MM.1S (cell line): ENCODE results near the gene RPS6KA2.
"Not testable (repeated sequence)": the region's sequence is repeated elsewhere in the genome, so short reads cannot be mapped to it uniquely, and the experiment has no call there.

ENCODE experiments used
- DNase-seq: peaks from one replicate; pipeline ENCODE4 v3.0.0-alpha.2; 2015
- H2AFZ ChIP-seq: fragments of 300-600 bp; sonication (generic); 2 replicates; pipeline ENCODE4 v1.6.0; 2016; ENCODE audit warnings: antibody characterized with exemption, low read length
- H3F3A ChIP-seq: fragments of 300-600 bp; sonication (generic); 2 replicates; pipeline ENCODE4 v1.6.1; 2016; ENCODE audit warnings: mild to moderate bottlenecking, antibody characterized with exemption, low read length, moderate library complexity, mixed read lengths; ENCODE audit not compliant: insufficient read depth
- H3K27ac ChIP-seq: fragments of 300-600 bp; sonication (generic); 2 replicates; pipeline ENCODE4 v1.5.1; 2016; ENCODE audit warnings: mild to moderate bottlenecking, low read length
- H3K27me3 ChIP-seq: fragments of 300-600 bp; sonication (generic); replicated peaks from 2 replicates; pipeline ENCODE4 v1.6.0; 2016; ENCODE audit warnings: low read length; ENCODE audit not compliant: insufficient read depth
- H3K36me3 ChIP-seq: fragments of 300-600 bp; sonication (generic); replicated peaks from 2 replicates; pipeline ENCODE4 v1.6.1; 2016; ENCODE audit warnings: mild to moderate bottlenecking, low read length, mixed read lengths; ENCODE audit not compliant: insufficient read depth
- H3K4me1 ChIP-seq: fragments of 300-600 bp; sonication (generic); 2 replicates; pipeline ENCODE4 v1.6.1; 2016; ENCODE audit warnings: low read length, mixed read lengths
- H3K4me2 ChIP-seq: fragments of 300-600 bp; sonication (generic); 2 replicates; pipeline ENCODE4 v1.6.0; 2016; ENCODE audit warnings: low read depth, low read length
- H3K4me3 ChIP-seq: fragments of 300-600 bp; sonication (generic); 2 replicates; pipeline ENCODE4 v1.5.1; 2016; ENCODE audit warnings: low read length, mixed read lengths
- H3K79me2 ChIP-seq: fragments of 300-600 bp; sonication (generic); 2 replicates; pipeline ENCODE4 v1.6.1; 2016; ENCODE audit warnings: mixed run types, low read length, mixed read lengths
- H3K9ac ChIP-seq: fragments of 300-600 bp; sonication (generic); 2 replicates; pipeline ENCODE4 v1.6.1; 2016; ENCODE audit warnings: low read length, mixed read lengths
- H3K9me2 ChIP-seq: fragments of 300-600 bp; sonication (generic); replicated peaks from 2 replicates; pipeline ENCODE4 v1.6.1; 2016; ENCODE audit warnings: mild to moderate bottlenecking, low read length, mixed read lengths; ENCODE audit not compliant: insufficient read depth
- H3K9me3 ChIP-seq: fragments of 300-600 bp; sonication (generic); replicated peaks from 2 replicates; pipeline ENCODE4 v1.6.1; 2016; ENCODE audit warnings: mild to moderate bottlenecking, low read length, mixed read lengths; ENCODE audit not compliant: insufficient read depth
- H4K20me1 ChIP-seq: fragments of 300-600 bp; sonication (generic); 2 replicates; pipeline ENCODE4 v1.6.1; 2016; ENCODE audit warnings: mild to moderate bottlenecking, low read length, moderate library complexity, mixed read lengths; ENCODE audit not compliant: insufficient read depth
- EZH2 ChIP-seq: fragments of 300-600 bp; sonication (generic); optimal IDR thresholded peaks from 2 replicates; pipeline ENCODE3; 2017; ENCODE audit warnings: low read depth, mild to moderate bottlenecking, antibody characterized with exemption, low read length, mixed read lengths
- EZH2phosphoT487 ChIP-seq: fragments of 300-600 bp; sonication (generic); IDR thresholded peaks from 2 replicates; pipeline ENCODE4 v1.6.1; 2018; ENCODE audit warnings: antibody characterized with exemption, low read length
- TF ChIP-seq, protein P1 (sequence below): fragments of 300-600 bp; sonication (generic); IDR thresholded peaks from 2 replicates; pipeline ENCODE4 v1.5.1; 2016; ENCODE audit warnings: antibody characterized with exemption, low read length, mixed read lengths

Gene RPS6KA2

GRCh38 chr6:166584853-166585429, 42.1 kb downstream of the RPS6KA2 start:
- H3K79me2 ChIP-seq = no peaks in the 10 kb centered on the region
- H3K4me3 ChIP-seq = no peak overlapping the region
- no peak overlapping the region for H3K27ac ChIP-seq
- H3K36me3 ChIP-seq = no peaks in the 10 kb centered on the region
- no peaks in the 10 kb centered on the region for H3F3A ChIP-seq
- peaks cover 3% of the 10 kb centered on the region; the same call in 1 of the 2 replicates for H3K4me1 ChIP-seq
- no peak overlapping the region for H2AFZ ChIP-seq
- DNase-seq = no peak
- no peak overlapping the region for H3K9ac ChIP-seq
- no peaks in the 10 kb centered on the region for H3K9me3 ChIP-seq
- no peaks in the 10 kb centered on the region for H3K9me2 ChIP-seq
- H3K4me2 ChIP-seq = no peak overlapping the region
- TF ChIP-seq EZH2phosphoT487 (no peak), EZH2 (no peak)
- TF ChIP-seq, protein P1, sequence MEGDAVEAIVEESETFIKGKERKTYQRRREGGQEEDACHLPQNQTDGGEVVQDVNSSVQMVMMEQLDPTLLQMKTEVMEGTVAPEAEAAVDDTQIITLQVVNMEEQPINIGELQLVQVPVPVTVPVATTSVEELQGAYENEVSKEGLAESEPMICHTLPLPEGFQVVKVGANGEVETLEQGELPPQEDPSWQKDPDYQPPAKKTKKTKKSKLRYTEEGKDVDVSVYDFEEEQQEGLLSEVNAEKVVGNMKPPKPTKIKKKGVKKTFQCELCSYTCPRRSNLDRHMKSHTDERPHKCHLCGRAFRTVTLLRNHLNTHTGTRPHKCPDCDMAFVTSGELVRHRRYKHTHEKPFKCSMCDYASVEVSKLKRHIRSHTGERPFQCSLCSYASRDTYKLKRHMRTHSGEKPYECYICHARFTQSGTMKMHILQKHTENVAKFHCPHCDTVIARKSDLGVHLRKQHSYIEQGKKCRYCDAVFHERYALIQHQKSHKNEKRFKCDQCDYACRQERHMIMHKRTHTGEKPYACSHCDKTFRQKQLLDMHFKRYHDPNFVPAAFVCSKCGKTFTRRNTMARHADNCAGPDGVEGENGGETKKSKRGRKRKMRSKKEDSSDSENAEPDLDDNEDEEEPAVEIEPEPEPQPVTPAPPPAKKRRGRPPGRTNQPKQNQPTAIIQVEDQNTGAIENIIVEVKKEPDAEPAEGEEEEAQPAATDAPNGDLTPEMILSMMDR = no peak
- no peaks in the 10 kb centered on the region for H4K20me1 ChIP-seq
- no peaks in the 10 kb centered on the region for H3K27me3 ChIP-seq

DNA sequence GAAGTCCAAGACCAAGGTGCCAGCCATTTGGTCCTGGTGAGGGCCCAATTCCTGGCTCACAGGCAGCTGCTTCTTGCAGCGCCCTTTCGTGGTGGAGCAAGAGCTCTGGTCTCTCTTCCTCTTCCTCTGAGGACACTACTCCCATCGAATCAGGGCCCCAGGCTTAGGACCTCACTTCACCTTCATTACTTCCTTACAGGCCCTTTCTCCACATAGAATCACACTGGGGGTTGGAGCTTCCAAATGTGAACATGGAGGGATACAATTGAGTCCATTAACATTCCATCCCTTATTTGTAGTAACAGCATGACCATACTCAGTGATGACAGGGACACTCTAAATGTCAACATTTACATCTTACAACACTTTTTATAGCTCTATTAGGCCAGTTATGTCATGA, 42.9 kb downstream of the RPS6KA2 start:
- Histone ChIP-seq H3K36me3 (no peaks in the 10 kb centered on the region), H3K4me3 (no peak overlapping the region), H3K9me3 (no peaks in the 10 kb centered on the region), H3K4me2 (no peak overlapping the region), H3F3A (no peaks in the 10 kb centered on the region), H4K20me1 (no peaks in the 10 kb centered on the region), H3K9ac (no peak overlapping the region), H3K9me2 (no peaks in the 10 kb centered on the region), H3K27ac (no peak overlapping the region), H3K79me2 (no peaks in the 10 kb centered on the region), H2AFZ (no peak overlapping the region), H3K27me3 (no peaks in the 10 kb centered on the region), H3K4me1 (no peaks in the 10 kb centered on the region)
- DNase-seq = no peak
- no peak for TF ChIP-seq EZH2phosphoT487
- TF ChIP-seq EZH2 = no peak

GRCh38 chr6:166583230-166583965, 43.7 kb downstream of the RPS6KA2 start:
- no peak for DNase-seq
- H3K4me2 ChIP-seq = no peak overlapping the region
- TF ChIP-seq, protein P1 = no peak
- TF ChIP-seq EZH2 (no peak), EZH2phosphoT487 (no peak)
- H3K79me2 ChIP-seq = no peaks in the 10 kb centered on the region
- H3K9me2 ChIP-seq = no peaks in the 10 kb centered on the region
- H3F3A ChIP-seq = no peaks in the 10 kb centered on the region
- no peak overlapping the region for H3K4me3 ChIP-seq
- H3K9me3 ChIP-seq = no peaks in the 10 kb centered on the region
- no peak overlapping the region for H3K9ac ChIP-seq
- no peak overlapping the region for H3K27ac ChIP-seq
- no peaks in the 10 kb centered on the region for H3K36me3 ChIP-seq
- no peaks in the 10 kb centered on the region for H4K20me1 ChIP-seq
- H3K27me3 ChIP-seq = no peaks in the 10 kb centered on the region
- no peak overlapping the region for H2AFZ ChIP-seq
- no peaks in the 10 kb centered on the region for H3K4me1 ChIP-seq

- no peaks in the 10 kb centered on the region for H3K36me3 ChIP-seq
- no peaks in the 10 kb centered on the region for H3K4me1 ChIP-seq
- H3K4me3 ChIP-seq = no peak overlapping the region
- H3K79me2 ChIP-seq = no peaks in the 10 kb centered on the region
- H3F3A ChIP-seq = no peaks in the 10 kb centered on the region
- no peak overlapping the region for H3K4me2 ChIP-seq
- H3K9me2 ChIP-seq = no peaks in the 10 kb centered on the region
- no peak overlapping the region for H3K27ac ChIP-seq
- no peaks in the 10 kb centered on the region for H3K27me3 ChIP-seq
- no peak overlapping the region for H3K9ac ChIP-seq
- DNase-seq = no peak
- no peak overlapping the region for H2AFZ ChIP-seq
- no peaks in the 10 kb centered on the region for H4K20me1 ChIP-seq
- H3K9me3 ChIP-seq = no peaks in the 10 kb centered on the region
- TF ChIP-seq, protein P1 = no peak
- TF ChIP-seq EZH2 (no peak), EZH2phosphoT487 (no peak)
Measured at GRCh38 chr6:166582258-166582657, 44.8 kb downstream of the RPS6KA2 start.

- not testable (repeated sequence) for H3K36me3 ChIP-seq, H3F3A ChIP-seq, DNase-seq, H3K9me2 ChIP-seq, H3K9ac ChIP-seq, H3K4me2 ChIP-seq, H3K4me3 ChIP-seq, H2AFZ ChIP-seq, H4K20me1 ChIP-seq, H3K27me3 ChIP-seq, H3K27ac ChIP-seq, H3K79me2 ChIP-seq, H3K9me3 ChIP-seq, H3K4me1 ChIP-seq
Measured at GRCh38 chr6:166581801-166582200, 45.2 kb downstream of the RPS6KA2 start.
